Thyroid gland (tissue), 4 donors: ENCODE data around the gene GRIPAP1. TPM values are rescaled to one million over a fixed set of nuclear protein-coding genes. Genes with fewer than 3 reads are reported as not detected.

Experiments used
- DNase-seq, 2 donors: peaks; one replicate each; pipeline ENCODE4 v3.0.0-alpha.2; 2019
- H3K27ac ChIP-seq, 3 donors: fragments of 200-600 bp; sonication (generic); 1 replicate in 2 of 3; 2 replicates in 1 of 3; pipeline ENCODE4 v1.5.1; 2016 to 2019; ENCODE audit warnings: mild to moderate bottlenecking in 1 of 3, moderate library complexity in 1 of 3
- H3K27me3 ChIP-seq: fragments of 200-600 bp; sonication (generic); one replicate; pipeline ENCODE4 v1.5.1; 2019
- H3K36me3 ChIP-seq, 2 donors: fragments of 200-600 bp; sonication (generic); one replicate each; pipeline ENCODE4 v1.5.1; 2016 to 2019
- H3K4me1 ChIP-seq, 2 donors: fragments of 200-600 bp; sonication (generic); one replicate each; pipeline ENCODE4 v1.5.1; 2017 to 2019
- H3K4me3 ChIP-seq, 3 donors: fragments of 200-600 bp; sonication (generic); replicated peaks in 1 of 3; 1 replicate in 2 of 3; 2 replicates in 1 of 3; pipeline ENCODE4 v1.5.1; 2016; ENCODE audit warnings: mild to moderate bottlenecking in 1 of 3
- H3K9me3 ChIP-seq: fragments of 200-600 bp; sonication (generic); one replicate; pipeline ENCODE4 v1.5.1; 2017
- CTCF ChIP-seq, 6 experiments: fragments of 200-600 bp in 3 of 6; fragments of 450-650 bp in 3 of 6; sonication (generic) in 3 of 6; IDR thresholded peaks; one replicate each; pipeline ENCODE4 v1.5.1; 2016 to 2019; ENCODE audit warnings: antibody characterized with exemption in 6 of 6, mild to moderate bottlenecking in 2 of 6, inconsistent platforms in 1 of 6, moderate library complexity in 1 of 6
- POLR2A ChIP-seq, 2 donors: fragments of 450-650 bp; IDR thresholded peaks; one replicate each; pipeline ENCODE4 v1.6.1; 2017; ENCODE audit warnings: antibody characterized with exemption in 2 of 2, mild to moderate bottlenecking in 2 of 2, moderate library complexity in 1 of 2
- WGBS, 2 donors: methylation state at CpG; one replicate each; pipeline ENCODE4 v1.1.5; 2017; 5-methylcytosine and 5-hydroxymethylcytosine counted together
- intact Hi-C: fragments of 100-400 bp; cut with DNase I; formaldehyde crosslinking; loops from one replicate; pipeline ENCODE4 v1.15.1; 2023
- total RNA-seq, 4 donors: library from RNA; depleted of rRNA; stranded (reverse); fragments of >200 nt; gene quantifications; one replicate each; pipeline ENCODE4 v1.2.3, GENCODE V29; 2016

GRIPAP1 gene
- total RNA-seq, 4 donors from 2014 or later, result 30.6 to 33.9 (median 33.4) TPM

DNA sequence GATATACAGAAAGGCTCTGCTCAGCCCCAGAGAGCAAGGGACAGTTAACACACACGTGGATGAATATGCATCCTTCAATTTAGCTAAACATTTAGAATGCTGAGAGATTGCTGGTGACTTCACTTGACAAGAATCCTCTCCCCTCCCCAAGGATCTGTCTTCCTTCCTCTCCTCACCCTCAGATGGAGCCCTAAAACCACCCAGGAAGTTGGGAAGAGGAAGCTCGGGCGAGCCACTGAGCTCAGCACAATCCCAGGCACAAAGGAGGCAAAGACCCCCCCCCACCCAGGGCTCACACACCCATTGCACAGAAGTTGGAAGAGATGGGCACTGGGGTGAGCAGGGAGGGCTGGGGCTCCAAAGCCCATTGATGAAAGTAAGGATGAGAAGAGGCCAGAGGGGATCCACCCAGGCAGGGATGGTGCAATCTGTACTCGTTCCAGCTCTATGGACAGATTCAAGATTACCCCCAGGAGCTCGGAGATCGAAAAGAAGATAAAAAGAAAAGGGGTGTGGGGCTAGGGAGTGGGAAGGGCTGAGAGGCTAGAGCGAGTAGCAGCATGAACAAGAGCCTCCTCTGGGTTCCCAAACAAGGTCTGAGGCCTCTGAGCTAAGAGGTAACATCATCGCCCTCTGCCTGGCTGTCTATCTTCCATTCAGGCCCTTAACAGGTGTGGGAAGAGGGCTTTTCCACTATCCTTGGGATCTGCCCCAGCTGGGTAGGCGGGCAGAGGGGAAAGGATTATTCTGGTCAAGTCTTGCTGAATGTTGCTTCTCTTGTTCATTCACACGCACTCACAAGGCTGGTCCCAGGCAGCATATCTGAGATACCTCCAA is 39.9 kb upstream of the GRIPAP1 start:
- Histone ChIP-seq H3K9me3 (no peaks in the 10 kb centered on the region), H3K27me3 (no peaks in the 10 kb centered on the region), H3K4me3 (peak overlapping the region; percentile 65 to 78 (median 68)), H3K27ac (peak overlapping the region; percentile 96 to 98 (median 97)), H3K36me3 (peaks cover 17 to 21% of the 10 kb centered on the region in 2 donors), H3K4me1 (peaks cover 9 to 18% of the 10 kb centered on the region in 2 donors)
- DNase-seq, result peak; percentile 6 to 12
- 3 to 4% methylated on average over 7 to 9 of the region's 10 CpGs for WGBS, 2 donors
- intact Hi-C loops, result no loop called here
- TF ChIP-seq CTCF (IDR thresholded peaks at IDR 0.05), result no peak
- TF ChIP-seq POLR2A (IDR thresholded peaks at IDR 0.05), result no peak

GRCh38 chrX:49040376-49040955 is 38.4 kb upstream of the GRIPAP1 start:
- no peak for DNase-seq
- TF ChIP-seq POLR2A (IDR thresholded peaks at IDR 0.05), result no peak
- TF ChIP-seq CTCF (IDR thresholded peaks at IDR 0.05), result no peak
- WGBS, 2 donors, result 16 to 25% methylated on average over 7 of the region's 7 CpGs
- intact Hi-C loops, result no loop called here
- no peaks in the 10 kb centered on the region for H3K9me3 ChIP-seq
- peaks cover 17 to 27% of the 10 kb centered on the region in 2 donors for H3K36me3 ChIP-seq
- H3K27me3 ChIP-seq, result no peaks in the 10 kb centered on the region
- H3K4me3 ChIP-seq, result peak overlapping the region in 1 of 3 donors; percentile 0
- H3K27ac ChIP-seq, result peak overlapping the region; percentile 84 to 98 (median 97)
- H3K4me1 ChIP-seq, result peaks cover 9 to 18% of the 10 kb centered on the region in 2 donors

GRCh38 chrX:49039598-49040375 is 37.7 kb upstream of the GRIPAP1 start:
- WGBS, 2 donors, result 0 to 5% methylated on average over 6 to 8 of the region's 9 CpGs
- Histone ChIP-seq H3K27me3 (no peaks in the 10 kb centered on the region), H3K36me3 (peaks cover 17 to 27% of the 10 kb centered on the region in 2 donors), H3K4me3 (peak overlapping the region in 1 of 3 donors; percentile 0), H3K9me3 (no peaks in the 10 kb centered on the region), H3K4me1 (peaks cover 9 to 18% of the 10 kb centered on the region in 2 donors), H3K27ac (peak overlapping the region; percentile 84 to 98 (median 97))
- DNase-seq, result peak; percentile 87 to 90
- intact Hi-C loops, result no loop called here
- TF ChIP-seq POLR2A (IDR thresholded peaks at IDR 0.05) (peak in 1 of 2 donors; percentile 68), CTCF (IDR thresholded peaks at IDR 0.05) (peak in 2 of 6 experiments; percentile 11 to 13)

- H3K4me1 ChIP-seq, result peaks cover 9 to 15% of the 10 kb centered on the region in 2 donors
- H3K4me3 ChIP-seq, result no peak overlapping the region
- no peaks in the 10 kb centered on the region for H3K27me3 ChIP-seq
- H3K36me3 ChIP-seq, result peaks cover 17 to 44% of the 10 kb centered on the region in 2 donors
- 71 to 94% methylated on average over 1 to 15 of the region's 15 CpGs for WGBS, 2 donors
- no peak for DNase-seq
- TF ChIP-seq POLR2A (IDR thresholded peaks at IDR 0.05) (no peak), CTCF (IDR thresholded peaks at IDR 0.05) (no peak)
- intact Hi-C loops, result no loop called here
- H3K27ac ChIP-seq, result peak overlapping the region in 1 of 3 donors; percentile 97
- no peaks in the 10 kb centered on the region for H3K9me3 ChIP-seq
Observed at GRCh38 chrX:49037883-49038475, 35.9 kb upstream of the GRIPAP1 start.
